ENCODE data around the gene LPP.

- no peak for TF ChIP-seq POLR2AphosphoS2 (conservative IDR thresholded peaks at IDR 0.05; ENCODE audit: low read length)
- no peak for TF ChIP-seq EP300 (IDR thresholded peaks at IDR 0.05)
- no peak for TF ChIP-seq KDM1A (IDR thresholded peaks at IDR 0.05; ENCODE audit: low read depth)
- TF ChIP-seq CTCF (IDR thresholded peaks at IDR 0.05): no peak
- TF ChIP-seq HMGXB4 (CRISPR knock-in tag; IDR thresholded peaks at IDR 0.05; ENCODE audit: borderline replicate concordance): no peak
- TF ChIP-seq BCL3 (IDR thresholded peaks at IDR 0.05): no peak
- TF ChIP-seq ZFP36 (IDR thresholded peaks at IDR 0.05; ENCODE audit: borderline replicate concordance, partially characterized antibody): no peak
- no peak for TF ChIP-seq ZNF302 (CRISPR knock-in tag; IDR thresholded peaks at IDR 0.05)
These were observed 191.3 kb downstream of the LPP start for GRCh38 chr3:188345223-188345622.
